Measurements from ENCODE around the gene NSG1.

The NSG1 gene

DNA sequence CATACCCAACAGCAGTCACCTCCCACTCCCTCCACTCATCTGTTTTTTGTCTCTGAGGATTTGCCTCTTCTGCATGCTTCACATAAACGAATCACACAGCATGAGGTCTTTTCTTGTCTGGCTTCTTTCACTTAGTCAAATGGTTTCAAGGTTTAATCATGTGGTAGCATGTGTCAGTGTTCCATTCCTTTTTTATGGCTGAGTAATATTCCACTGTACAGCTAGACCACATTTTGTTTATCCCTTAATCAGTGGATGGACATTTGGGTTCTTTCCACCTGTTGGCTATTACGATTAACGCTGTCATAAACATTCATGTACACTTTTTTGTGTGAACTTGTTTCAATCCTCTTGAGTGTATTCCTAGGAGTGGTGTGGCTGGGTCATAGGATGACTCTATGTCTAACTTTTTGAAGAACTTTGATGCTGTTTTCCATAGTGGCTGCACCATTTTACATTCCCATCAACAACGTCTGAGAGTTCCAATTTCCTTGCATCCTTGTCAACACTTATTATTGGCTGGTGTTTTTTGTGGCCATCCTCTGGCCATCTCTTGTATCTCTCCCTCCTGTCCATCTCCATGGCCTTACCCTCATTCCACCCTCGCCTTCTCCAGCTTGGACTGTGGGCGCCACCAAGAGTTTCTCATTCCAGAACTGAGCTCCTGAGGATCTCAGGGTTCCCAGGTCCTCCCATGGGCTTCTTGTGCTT, 12.4 kb upstream of the NSG1 start:
- no peak for DNase-seq

DNA sequence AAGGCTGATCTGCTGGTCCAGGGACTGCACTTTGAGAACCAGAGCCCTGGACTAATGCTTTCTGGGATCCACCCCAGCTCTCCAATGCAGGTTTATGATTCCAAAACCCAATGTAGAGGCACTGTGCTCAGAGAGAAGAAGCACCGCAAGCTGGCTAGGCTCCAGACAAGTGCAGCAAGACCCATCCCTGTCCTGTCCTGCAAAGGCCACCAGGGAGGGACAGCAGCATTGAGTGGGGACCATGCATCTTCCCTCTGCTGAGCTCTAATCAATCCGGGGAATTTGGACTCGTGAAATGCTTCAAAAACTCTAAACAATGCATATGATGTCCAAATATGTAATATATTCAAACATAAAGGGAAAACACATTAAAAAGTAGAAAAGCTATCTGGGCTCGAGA, 10.8 kb upstream of the NSG1 start:
- DNase-seq: no peak

DNA sequence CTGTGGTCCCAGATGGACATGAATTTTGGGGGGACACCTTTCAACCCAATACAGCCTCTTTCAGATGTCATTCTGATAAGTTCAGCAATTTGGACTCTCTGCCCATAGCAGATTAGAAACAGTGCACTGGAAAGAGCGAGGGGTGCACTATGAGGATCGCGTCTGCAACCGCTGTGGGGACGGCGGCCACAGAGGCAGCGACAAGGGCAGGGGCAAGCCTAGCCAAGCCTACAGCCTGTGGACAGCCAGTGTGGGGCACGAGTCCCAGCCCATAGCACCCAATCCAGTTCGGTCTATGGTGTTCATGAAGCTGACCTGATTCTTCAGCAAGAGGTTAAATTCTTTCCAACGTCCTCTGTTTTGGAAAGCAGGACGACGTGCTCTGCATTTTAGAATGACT, 9.7 kb upstream of the NSG1 start:
- DNase-seq: no peak

DNA sequence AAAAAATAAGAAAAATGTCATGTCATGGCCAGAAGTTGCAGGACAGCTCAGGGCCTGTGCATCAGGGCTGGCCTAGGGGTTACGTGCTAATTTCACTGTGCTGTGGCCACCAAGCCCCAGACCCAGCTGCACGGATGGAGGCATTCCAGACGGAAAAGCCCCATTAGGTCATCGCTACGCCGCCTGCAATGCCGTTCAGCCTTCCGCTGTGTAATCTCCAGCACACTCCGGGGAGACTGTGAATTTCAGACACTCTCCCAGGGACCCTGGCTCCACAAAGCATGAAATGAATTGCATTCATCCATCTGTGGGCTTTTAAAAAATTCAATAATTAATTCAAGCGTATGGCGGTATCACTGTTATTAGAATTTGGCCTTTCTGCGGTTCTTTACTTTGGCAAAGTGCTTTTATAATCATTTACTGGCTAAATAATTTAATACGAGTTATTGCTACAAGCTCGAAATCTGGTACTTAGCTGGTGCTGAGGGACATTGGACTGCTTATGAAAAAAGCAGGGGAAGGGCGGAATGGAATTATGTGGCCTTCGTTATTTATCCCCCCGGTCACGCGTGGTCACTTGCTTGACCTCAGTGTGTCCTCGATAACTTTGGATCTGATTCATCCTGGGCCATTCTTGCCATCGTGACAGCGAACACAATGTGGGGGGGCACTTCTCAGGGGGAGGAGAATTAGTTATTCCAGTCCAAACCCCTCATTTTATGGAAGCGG, 9.0 kb upstream of the NSG1 start:
- no peak for DNase-seq

DNA sequence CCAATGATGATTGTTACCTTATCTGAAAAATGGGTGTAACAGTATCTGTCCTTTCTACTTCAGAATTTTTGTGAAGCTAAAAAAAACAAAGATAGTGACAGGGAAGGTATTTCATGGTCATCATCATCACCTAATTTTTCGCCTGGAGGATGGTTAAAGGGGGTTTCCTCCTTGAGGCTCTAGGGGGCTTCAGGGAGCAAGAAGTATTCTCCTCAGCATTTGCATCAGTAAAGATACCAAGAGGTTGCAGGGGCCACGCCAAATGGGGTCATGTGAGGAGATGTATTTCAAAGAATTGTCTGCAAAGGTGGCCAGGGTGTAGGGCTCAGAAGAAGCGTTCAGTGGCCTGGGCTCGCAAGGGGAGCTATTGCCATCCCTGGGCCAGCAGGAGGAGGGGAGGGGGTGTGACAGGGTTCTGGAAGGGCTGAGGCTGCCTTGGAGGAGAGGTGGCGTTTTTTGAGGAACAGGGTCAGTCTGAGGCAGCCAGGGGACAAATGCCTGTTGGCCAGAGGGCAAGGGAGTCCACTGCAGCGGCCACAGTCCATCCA, 7.3 kb upstream of the NSG1 start:
- no peak for DNase-seq

DNA sequence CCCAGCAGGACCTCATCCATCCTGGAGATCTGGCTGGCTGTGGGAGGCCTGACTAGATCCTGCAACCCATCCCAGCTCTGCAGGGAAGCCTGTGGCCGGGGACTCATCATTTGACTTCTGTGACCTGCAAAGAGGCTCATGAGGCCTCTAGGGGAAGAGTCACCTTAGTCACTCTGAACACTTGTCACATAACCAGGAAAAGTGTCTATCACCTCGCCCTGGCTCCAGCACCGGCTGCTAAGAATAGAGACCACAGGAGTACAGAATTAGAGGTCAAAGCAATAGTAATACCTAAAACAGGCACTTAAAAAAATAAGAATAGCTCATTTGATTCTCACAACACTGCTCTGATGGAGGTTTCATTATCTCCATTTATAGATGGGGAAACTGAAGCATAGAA, 3.8 kb upstream of the NSG1 start:
- DNase-seq: no peak

DNA sequence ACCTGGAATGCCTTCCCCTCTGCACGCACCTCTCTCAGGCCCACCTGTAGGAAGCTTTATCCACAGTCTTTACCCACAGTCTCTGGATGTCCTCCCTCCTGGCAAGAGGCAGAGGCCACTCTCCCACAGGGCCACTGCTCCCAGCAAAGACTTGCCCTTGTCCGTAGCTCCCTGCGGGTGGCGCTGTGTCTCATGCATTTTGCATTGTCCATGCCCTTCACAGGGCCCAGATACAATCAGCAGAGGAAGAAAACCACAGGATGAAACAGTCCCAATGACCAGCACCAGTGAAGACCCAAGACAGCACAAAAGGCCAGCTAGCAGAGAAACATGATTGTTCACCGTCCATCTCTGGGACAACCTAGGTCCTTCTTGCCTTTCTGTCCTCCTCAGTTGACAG, 2.1 kb upstream of the NSG1 start:
- DNase-seq: no peak

DNA sequence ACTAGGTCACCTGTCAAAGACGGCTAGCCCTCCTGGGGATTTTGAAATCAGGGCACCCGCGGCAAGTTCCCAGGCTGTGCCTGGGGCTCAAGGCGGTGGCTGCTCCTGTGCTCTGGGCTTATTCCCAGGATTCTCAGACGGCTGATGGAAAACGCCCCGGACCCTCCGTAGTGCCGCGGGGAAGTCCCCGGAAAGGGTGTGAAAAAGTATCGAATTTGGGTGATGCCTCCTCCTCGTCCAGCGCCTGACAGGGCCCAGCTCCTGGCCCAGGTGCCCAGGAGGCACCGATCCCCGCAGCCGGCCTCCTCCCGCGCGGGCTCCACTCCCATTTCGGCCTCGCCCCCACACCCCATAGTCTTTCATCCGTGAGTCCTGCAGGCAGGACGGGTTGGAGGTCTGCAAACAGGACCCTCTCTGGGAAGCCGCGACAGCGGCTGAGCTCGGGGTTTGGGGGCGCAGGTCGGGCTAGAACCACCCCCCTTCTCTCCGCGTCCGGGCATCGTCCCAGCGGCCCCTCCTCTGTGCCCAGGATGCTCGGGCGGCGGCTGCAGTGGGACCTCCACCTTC, 1.1 kb upstream of the NSG1 start:
- no peak for DNase-seq

DNA sequence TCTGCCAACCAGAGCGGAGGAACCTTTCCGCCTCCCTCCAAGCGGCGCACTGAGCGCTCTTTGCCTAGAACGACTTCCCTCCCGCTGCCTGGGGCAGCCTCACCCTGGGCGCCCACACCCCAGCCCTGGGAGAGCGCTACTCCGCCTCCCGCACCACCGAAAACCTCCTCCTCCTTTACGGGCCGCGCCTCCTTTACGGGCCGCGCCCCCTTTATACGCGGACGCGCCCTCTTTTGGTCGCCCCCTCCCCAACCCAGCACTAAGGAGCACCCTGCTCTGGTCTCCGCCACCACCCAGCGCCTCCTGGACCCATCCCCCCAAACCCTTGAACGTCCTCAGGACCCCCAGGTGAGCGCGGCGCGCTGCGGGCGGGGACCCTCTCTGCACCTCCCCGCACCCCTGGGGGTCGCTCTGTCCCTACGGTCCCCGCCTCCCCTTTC, 586 bp upstream of the NSG1 start:
- no peak for DNase-seq

DNA sequence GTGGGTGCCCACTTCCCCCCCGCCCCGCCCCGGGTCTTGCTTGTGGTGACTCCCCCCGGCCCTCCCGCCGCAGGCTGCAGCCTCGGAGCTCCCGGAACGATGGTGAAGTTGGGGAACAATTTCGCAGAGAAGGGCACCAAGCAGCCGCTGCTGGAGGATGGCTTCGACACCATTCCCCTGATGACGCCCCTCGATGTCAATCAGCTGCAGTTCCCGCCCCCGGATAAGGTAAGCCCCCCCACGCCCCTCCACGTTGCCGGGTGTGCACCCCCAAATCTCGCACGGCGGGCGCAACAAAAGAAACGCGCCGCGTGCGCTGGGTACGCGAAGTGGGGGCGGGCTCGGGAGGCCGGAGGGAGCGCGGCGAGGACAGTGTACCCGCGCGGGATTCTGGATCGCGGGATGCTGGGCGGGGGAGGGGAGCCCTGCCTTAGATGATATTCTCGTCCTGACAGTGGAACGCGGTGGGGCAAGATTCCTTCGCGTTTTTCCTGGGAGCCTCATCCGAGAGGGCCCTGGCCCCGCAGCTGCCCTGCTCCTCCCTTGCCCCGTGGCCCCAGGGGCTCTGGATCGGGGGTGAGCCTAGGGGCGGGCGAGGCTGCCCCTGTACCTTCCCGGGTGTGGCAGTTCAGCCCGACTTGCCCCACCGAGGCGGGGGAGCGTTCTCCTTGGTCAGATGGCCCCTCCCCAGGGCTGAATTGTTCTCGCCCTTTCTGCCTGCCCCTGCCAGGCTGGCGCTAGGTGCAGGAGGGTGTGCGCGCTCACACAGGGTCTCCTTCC, 819 bp downstream of the NSG1 start:
- no peak for DNase-seq

DNA sequence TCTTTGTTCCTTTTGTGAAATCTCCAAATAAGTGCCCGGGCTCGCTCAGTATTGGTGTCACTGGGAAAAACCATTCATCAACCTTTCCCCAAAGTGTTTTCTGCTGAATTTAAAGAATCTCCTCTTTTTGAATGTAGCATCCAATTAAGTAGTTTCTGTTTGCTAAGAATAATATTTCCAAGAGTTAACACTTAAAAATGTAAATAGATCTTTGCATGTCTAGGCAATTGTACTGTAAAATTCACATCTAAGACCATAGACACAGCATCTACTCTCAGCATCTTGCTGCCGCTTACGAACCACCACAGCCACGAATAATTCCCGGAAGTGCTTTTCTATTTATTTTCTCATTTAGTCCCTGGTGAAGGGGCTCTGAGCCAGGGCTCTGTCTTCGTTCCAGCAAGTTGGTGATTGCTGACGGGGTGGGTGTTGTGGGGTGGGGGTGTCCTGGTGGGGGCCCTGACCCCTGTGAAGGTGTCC, 1.4 kb downstream of the NSG1 start:
- DNase-seq: no peak

DNA sequence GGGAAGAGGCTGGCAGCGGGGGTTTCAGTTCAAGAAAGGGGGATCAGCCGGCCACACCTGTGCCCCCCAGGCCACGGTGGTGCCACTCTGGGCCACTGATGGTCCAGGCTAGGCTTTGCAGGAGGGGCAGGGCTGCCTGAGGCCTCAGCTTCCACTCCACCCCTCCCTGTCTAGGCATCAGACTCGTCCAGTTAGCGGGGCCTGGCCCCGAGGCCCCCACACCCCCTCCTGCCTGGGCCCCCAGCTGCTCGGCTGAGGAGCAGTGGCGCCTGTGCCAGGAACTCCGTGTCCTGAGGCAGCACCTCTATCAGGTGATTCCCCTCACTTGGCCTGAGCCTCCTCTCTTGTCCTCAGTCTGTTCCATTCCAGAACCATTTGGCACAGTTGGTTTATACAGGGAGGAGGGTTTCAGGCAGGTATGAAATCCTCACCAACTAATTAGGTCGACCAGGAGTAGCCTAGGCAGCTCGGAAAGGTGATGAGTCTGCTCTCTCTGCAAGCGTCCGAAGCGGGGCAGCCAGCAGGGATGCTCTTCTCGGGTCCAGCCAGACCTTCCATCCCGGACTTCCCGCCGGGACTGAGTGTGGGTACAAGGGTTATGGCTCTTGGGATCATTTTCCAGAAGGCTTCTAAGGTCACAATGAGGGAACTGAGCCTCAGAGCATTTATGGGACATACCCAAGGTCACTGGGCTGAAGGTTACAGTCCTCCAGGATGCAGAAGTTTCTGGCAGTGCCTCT, 2.1 kb downstream of the NSG1 start:
- DNase-seq: no peak

DNA sequence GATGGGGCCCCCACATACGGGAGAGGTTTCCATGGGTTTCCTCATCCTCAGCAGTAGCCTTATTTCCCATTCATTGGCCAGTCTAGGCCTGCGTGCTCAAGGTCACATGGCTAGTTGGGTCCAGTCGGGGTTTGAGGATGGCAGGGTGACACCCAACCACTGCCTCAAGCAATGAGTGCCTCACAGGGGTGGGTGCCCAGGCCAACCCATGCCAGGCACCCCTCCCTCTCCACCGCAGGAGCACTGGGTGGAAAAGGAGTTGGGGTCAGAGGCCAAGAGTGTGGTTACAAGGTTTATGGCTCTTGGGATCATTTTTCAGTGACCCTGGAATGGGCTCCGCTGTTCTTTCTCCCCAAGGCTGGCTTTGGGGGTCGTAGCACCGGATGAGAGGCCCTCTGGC, 3.1 kb downstream of the NSG1 start:
- DNase-seq: no peak

DNA sequence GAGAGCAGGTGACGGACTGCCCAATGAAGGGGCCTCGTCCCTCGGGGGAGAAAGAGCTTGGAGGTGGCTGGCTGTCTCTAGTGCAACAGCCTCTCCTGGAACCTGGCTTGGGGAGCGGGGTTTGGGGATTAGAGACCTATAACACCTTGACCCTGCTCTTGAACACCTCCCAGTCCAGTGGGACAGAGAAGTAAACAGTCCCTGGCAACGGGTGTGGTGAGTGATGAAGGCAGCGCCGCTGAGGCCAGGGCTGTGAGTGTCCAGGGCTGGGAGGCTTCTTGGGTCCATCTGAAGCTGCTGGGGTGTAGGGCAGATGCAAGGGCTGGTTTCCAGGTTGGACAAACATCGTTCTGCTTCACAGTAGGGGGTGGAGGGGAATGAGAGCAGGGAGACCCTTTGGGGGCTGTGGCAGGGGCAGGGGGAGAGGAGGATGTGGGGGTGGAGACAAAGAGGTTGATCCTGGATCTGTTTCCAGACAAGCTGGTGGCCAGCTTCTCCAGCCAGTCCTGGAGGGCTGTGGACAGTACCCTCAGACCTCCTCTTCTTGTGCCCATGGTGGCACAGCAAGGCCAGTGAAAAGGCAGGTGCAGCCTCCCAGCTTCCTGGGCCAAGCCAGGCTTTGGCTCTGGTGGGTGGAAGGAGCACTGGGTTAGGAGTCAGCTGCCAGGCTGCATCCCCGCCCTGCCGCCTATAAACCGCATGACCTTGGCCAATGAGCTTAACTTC, 3.8 kb downstream of the NSG1 start:
- DNase-seq: no peak

DNA sequence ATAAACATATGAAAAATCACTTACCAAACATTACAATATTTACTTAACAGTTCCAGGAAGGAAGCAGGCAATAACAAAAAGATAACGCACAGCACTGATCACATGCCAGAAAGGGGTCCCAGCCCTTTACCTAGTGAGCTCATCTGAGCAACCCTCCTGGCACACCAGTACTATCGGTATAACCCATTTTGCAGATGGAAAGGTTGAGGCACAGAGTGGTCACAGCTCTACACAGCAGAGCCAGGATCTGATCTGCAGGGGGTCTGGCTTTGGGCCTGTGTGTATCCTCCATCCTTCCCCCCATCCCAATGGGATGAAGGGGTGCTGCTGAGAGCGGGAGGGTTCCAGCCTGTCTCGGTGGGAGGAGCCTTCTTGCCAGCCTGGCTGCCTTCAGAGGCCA, 5.0 kb downstream of the NSG1 start:
- DNase-seq: no peak

DNA sequence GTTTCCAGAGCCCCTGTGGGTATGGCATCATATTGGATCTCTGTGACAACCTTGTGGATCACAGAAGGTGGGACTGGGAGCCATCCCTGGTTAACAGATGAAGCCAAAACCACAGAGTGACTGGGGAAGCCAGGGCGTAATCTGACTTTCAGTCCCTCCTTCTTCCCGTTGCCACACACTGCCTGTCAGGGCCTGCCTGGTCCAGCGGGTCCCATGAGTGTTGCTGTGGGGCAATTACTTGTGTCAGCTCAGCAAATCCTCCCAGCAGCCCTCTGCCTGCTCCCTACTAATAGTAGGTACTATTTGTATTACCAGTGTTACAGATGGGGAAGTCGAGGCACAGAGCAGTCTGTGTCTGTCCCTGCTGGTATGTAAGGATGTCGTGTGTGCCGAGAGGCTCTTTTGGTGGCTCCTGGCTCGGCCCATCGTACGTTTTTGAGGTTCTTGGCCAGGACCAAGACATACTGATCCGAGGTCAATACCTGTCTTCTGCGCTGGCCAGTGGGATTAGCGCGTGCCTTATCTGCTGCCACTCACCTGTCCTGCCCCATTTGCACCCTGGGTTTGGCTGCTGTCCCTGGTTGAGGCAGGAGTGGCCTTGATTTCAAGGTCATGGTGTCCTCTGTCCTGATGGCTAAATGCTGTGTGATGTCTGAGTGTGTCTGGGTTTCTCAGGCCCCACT, 5.7 kb downstream of the NSG1 start:
- no peak for DNase-seq

DNA sequence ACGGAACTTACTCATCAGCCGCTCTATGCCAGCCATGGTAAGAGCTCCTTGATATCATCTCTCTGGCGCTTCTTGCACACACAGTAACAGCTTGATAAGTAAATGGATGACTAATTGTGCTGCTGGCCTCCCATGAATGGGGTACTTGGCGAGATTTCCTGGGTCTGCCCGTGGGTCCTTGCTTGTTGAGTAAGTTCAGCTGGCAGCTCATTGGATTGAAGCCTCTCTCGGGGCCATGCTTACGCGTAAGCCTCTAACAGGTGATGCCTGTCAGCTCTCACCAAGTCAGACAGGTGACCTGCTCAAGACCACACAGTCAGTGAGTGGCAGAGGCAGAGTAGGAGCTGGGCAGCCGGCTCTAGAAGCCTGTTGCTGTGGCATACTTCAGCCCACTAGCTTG, 7.7 kb downstream of the NSG1 start:
- no peak for DNase-seq

DNA sequence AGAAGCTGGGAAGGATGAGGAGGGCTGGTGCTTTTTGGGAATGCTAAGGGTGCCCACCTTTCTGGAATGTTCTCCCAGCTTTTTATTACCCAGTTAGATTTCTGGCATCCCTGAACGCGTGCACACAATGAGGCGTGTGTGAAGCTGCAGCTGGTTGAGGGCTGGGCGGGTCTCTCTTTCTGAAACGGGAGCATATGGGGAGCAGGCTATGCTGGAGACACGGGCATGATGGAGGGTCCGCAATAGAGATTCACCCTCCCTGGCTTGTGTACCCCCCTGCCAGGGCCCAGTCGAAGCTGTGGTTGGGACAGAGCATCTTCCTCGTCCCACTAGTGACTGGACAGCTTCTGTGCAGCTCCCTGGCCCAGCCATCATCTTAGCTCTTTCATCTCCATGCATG, 8.5 kb downstream of the NSG1 start:
- no peak for DNase-seq

DNA sequence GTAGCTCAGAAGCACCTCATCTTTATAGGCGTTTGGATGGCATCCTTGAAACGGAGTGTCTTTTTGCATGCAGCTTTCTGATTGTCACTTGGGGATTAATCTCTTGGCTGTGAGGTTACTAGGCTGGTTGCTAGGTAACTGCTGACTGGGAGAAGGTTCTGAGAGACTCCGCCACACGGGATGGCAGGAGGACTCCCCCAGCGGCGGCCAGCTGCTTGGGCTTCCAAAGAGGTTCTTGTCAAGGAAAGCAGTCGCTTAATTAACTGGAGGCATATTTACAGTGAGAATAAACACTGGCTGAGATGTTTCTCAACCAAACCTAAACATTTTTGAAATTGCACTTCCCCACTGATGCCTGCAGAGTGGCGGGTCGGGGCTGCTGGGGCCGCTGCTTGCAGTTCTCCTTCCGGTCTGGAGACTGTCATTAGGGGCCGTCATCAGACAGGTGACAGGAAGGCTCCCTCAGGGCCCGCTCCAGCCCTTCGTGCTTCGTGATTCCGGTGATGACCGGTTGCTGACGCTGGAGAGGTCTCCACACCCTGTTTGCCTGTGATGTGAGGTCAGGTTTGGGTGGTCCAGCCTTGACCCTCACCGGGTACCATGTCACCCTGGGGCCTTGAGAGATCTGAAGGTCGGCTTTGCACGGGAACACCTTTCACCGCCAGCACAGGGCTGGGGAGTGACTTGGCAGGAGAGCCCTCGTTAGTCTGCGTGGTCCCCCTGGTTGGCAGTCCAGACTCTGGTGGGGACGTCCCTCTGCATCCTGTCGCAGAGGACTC, 9.1 kb downstream of the NSG1 start:
- DNase-seq: peak; percentile 37 to 84
